NT2/D1 (cell line): ENCODE results near the gene SOS2.

Experiments used
- DNase-seq: peaks from one replicate; pipeline ENCODE4 v3.0.0-alpha.2; 2011; ENCODE audit warnings: low read depth, low spot score
- H3K27me3 ChIP-seq: 2 replicates; pipeline ENCODE4 v1.6.0; 2011; ENCODE audit warnings: mild to moderate bottlenecking; ENCODE audit not compliant: insufficient read length, insufficient read depth
- H3K36me3 ChIP-seq: 2 replicates; pipeline ENCODE4 v1.6.1; 2011; ENCODE audit warnings: mild to moderate bottlenecking, low read length, mixed read lengths; ENCODE audit not compliant: insufficient read depth, insufficient read length
- H3K4me1 ChIP-seq: 2 replicates; pipeline ENCODE4 v1.5.1; 2011; ENCODE audit not compliant: insufficient read depth, insufficient read length
- H3K4me3 ChIP-seq: 2 replicates; pipeline ENCODE4 v1.5.1; 2011; ENCODE audit warnings: low read depth; ENCODE audit not compliant: insufficient read length
- H3K9ac ChIP-seq: 2 replicates; pipeline ENCODE4 v1.6.0; 2011; ENCODE audit warnings: low read depth; ENCODE audit not compliant: insufficient read length
- H3K9me3 ChIP-seq: 2 replicates; pipeline ENCODE4 v1.5.1; 2011; ENCODE audit warnings: mild to moderate bottlenecking, low read length; ENCODE audit not compliant: insufficient read depth
- SUZ12 ChIP-seq: IDR thresholded peaks from 2 replicates; pipeline ENCODE4 v1.6.1; 2011; ENCODE audit not compliant: insufficient read length, insufficient read depth; ENCODE audit errors: extremely low read depth
- YY1 ChIP-seq: IDR thresholded peaks from 2 replicates; pipeline ENCODE4 v1.6.1; 2011; ENCODE audit not compliant: insufficient read length, insufficient read depth
- ZNF274 ChIP-seq: IDR thresholded peaks from 2 replicates; pipeline ENCODE4 v1.6.1; 2011; ENCODE audit warnings: mild to moderate bottlenecking, low read depth, low read length

The SOS2 gene

DNA sequence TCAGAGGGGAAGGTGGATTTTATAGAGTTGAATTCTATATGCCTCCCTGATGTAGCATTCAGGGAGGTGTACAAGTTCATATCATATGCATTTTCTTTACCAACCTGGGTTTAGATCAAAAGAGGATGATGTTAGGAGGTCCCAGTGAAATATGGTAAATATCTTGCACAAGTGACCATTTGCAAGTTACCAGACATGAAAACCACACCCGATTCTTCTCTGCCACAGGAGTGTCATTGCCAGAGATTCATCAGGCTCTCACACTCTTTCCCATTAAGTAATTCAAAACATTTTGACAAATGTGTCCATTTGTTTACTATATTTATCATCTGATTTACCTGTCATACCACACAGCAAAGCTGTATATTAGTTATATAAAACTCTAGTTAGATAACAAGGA, 159.0 kb downstream of the SOS2 start:
- Histone ChIP-seq H3K9me3 (peaks cover 11% of the 10 kb centered on the region), H3K4me3 (no peak overlapping the region), H3K4me1 (no peaks in the 10 kb centered on the region), H3K9ac (no peak overlapping the region), H3K27me3 (no peaks in the 10 kb centered on the region), H3K36me3 (no peaks in the 10 kb centered on the region)
- no peak for DNase-seq
- TF ChIP-seq ZNF274 (no peak), YY1 (no peak), SUZ12 (no peak)

DNA sequence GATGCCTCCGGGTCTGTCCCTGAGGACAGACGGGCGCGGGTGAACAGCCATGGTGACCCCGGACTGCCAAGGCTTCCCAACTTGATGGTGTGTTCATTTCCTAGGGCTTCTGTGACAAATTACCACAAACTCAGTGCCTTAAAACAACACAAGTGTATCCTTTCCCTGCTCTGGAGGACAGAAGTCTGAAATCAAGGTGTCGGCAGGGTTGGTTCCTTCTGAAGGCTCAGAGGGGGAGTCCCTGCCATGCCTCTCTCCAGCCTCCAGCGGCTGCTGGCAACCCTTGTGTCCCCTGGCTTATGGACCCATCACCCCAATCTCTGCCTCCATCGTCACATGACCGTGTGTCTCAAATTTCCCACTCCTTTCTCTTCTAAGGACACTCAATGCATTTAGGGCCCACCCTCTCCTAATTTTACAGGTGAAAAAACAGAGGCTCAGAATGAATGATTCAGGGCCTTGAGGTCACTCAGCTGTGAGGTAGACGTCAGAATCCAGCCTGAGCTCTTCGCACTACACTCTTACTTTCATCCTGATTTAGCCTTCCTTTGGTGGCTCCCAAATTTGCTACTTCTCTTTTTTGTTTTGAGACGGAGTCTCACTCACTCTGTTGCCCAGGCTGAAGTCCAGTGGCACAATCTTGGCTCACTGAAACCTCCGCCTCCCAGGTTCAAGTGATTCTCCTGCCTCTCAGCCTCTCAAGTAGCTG, 160.4 kb downstream of the SOS2 start:
- H3K36me3 ChIP-seq: no peaks in the 10 kb centered on the region
- H3K9ac ChIP-seq: no peak overlapping the region
- TF ChIP-seq ZNF274 (no peak), YY1 (no peak), SUZ12 (no peak)
- H3K27me3 ChIP-seq: no peaks in the 10 kb centered on the region
- peaks cover 11% of the 10 kb centered on the region for H3K9me3 ChIP-seq
- DNase-seq: no peak
- no peaks in the 10 kb centered on the region for H3K4me1 ChIP-seq
- H3K4me3 ChIP-seq: no peak overlapping the region

DNA sequence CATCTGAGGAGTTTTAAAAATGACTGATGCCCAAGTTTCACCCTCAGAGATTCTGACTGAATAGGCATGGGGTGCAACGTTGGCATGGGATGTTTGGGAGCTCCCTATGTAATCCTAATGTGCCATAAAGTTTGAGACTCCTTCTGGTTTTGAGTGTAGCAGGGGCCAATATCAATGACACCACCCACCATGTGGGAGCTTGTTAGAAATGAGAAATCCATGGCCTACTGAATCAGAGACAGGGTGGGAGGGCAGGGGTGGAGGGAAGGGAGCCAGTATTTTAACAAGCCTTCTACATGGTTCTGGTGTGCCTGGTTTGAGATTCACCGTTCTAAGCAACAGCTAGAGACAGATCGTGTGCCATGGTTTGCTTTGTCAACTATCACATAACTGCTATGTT, 161.1 kb downstream of the SOS2 start:
- no peak for TF ChIP-seq YY1
- no peak for TF ChIP-seq SUZ12
- no peak for TF ChIP-seq ZNF274
- no peak overlapping the region for H3K9ac ChIP-seq
- no peak for DNase-seq

DNA sequence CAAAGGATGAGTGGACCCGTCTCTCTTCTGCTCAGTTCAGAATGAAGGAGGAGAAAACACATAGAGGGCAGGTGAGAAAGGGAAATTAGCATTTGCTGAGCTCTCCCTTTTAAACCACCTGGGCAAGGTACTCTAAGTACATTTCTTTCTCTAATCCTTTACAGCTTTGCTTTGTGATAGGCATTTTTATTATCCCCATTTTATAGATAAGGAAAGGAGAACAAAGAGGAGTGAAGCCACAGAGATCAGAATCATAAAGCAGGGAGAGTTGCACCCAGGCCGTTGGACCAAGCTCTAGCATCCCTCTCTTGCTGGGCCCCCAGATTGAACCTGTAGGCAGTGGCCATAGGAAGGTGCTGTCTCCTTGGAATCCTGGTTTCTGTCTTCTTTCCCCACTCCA, 162.1 kb downstream of the SOS2 start:
- no peaks in the 10 kb centered on the region for H3K4me1 ChIP-seq
- TF ChIP-seq ZNF274 (no peak), SUZ12 (no peak), YY1 (no peak)
- H3K27me3 ChIP-seq: no peaks in the 10 kb centered on the region
- H3K36me3 ChIP-seq: no peaks in the 10 kb centered on the region
- no peak overlapping the region for H3K9ac ChIP-seq
- peaks cover 11% of the 10 kb centered on the region for H3K9me3 ChIP-seq
- no peak for DNase-seq
- H3K4me3 ChIP-seq: no peak overlapping the region

More for the DNA sequence above, 161.1 kb downstream of the SOS2 start:
- Histone ChIP-seq H3K36me3 (no peaks in the 10 kb centered on the region), H3K4me1 (no peaks in the 10 kb centered on the region), H3K4me3 (no peak overlapping the region), H3K27me3 (no peaks in the 10 kb centered on the region), H3K9me3 (peaks cover 11% of the 10 kb centered on the region)

DNA sequence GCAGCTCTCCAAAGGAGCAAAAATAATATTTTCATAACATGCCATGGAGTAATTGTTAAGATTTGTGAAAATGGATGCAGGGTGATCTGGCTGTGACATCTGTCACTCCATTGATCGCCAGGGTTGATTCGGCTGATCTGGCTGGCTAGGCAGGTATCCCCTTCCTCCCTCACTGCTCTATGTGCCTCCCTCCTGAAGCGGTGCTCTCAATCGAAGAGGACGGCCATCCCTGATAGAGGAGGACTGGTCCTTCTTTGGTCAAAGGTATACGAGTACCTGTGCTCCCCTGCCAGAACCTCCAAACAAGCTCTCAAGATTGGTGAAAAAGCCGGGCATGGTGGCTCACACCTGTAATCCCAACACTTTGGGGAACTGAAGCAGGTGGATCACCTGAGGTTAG, 162.9 kb downstream of the SOS2 start:
- H3K36me3 ChIP-seq: no peaks in the 10 kb centered on the region
- DNase-seq: no peak
- no peak overlapping the region for H3K9ac ChIP-seq
- no peak for TF ChIP-seq YY1
- no peak for TF ChIP-seq SUZ12
- no peak for TF ChIP-seq ZNF274
- H3K27me3 ChIP-seq: no peaks in the 10 kb centered on the region
- H3K9me3 ChIP-seq: peaks cover 11% of the 10 kb centered on the region
- H3K4me1 ChIP-seq: no peaks in the 10 kb centered on the region
- no peak overlapping the region for H3K4me3 ChIP-seq

DNA sequence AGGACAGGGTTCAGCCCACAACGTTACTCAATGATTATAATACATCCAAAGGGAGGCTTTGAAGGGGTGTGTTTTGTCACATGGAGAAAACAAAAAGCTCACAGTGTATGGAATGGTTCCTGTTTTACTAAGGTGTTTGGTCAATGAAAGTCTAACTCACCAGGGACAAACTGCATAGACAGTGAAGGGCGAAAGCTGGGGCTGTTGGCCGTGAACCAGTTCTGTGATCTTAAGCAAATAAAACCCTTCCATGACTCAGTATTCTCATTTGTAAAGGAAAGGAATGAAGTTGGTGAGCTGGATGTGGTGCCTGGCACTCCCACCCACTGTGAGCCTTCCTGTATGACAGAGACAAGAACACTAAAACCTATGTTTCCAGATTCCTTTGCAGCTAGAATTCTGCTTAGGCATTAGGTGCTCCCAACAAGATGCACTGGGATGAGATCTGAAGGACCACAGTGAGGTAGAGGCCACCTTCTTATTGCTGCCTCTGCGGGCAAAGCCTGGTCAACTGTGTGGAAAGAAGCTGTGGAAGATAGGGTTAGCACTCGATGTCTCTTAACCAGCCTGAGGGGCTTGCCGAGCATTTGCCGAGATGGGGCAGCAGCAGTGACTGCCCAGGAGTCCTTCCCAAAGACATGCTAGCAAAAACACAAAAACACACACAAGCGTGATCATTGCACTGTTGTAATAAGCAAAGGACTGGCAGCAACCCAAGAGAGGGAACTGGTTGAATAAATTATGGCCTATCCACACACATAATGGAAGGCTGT, 163.5 kb downstream of the SOS2 start:
- Histone ChIP-seq H3K9me3 (peaks cover 11% of the 10 kb centered on the region), H3K36me3 (no peaks in the 10 kb centered on the region), H3K4me1 (no peaks in the 10 kb centered on the region), H3K4me3 (no peak overlapping the region), H3K27me3 (no peaks in the 10 kb centered on the region), H3K9ac (no peak overlapping the region)
- TF ChIP-seq ZNF274: no peak
- no peak for TF ChIP-seq YY1
- no peak for TF ChIP-seq SUZ12
- DNase-seq: no peak
